ENCODE measurements around the gene DDX19B.
"Not testable (repeated sequence)": the region's sequence is repeated elsewhere in the genome, so short reads cannot be mapped to it uniquely, and the experiment has no call there.

DDX19B gene

DNA sequence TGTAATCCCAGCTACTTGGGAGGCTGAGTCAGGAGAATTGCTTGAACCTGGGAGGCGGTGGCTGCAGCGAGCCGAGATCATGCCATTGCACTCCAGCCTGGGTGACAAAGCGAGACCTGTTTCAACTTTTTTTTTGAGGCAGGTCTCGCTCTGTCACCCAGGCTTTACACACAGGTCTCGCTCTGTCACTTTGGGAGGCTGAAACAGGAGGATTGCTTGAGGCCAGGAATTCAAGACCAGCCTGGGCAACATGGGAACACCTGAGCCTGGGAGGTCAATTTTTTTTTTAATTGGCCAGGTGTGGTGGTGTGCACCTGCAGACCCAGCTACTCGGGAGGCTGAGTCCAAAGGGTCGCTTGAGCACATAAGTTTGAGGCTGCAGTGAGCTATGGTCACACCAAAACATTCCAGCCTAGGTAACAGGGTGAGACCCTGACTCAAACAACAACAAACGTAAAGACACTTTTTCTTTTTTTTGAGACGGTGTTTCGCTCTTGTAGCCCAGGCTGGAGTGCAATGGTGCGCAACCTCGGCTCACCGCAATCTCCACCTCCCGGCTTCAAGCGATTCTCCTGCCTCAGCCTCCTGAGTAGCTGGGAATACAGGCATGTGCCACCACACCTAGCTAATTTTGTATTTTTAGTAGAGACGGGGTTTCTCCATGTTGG, 11.5 kb upstream of the DDX19B start:
- not testable (repeated sequence) for DNase-seq (ENCODE audit: low spot score)

DNA sequence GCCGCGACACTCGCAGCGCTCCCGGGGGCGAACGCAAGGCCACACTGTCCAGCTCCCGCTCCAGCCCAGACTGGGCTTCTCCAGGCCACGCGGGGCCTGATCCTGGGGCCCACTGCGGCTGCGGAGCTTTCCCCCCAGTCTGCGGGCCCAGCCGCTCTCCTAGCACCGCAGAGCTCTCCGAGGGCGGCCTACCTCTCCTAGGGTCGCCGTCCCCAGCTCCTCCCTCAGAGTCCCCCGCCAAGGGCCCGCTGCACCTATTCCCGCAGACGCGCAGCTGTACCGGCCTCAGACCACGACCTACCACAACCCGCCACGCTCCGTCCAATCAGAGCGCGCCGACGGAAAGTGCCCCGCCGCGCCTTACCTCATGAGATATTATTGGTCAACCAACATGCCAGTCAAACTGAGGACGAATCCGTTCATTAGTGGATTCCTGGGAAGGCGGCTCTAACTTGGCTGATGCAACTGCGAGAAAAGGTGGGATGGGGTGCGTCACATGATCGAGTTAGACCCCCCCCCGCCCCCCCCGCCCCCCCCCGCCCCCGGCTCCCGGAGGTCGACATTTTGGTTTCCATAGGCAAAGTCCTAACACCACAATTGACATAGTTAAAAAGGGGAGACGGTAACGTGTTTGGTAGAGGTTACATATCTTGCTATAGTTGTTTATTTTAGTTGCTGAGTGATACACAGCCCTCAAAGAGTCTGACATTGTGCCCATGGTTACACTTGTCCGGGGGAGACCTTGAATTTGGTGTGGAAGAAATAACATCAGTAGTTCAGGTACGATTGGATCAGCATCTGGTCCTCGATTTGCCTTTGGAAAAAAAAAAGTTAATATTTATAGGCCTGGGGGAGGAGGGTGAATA, 9.5 kb upstream of the DDX19B start, which contains the start of gene AARS1:
Gene AARS1 (minus strand): TSS at position 278 of the 866 bp plus-strand sequence. CDS start 6,743 bp downstream, outside the sequence.
- peak; percentile 99 for DNase-seq (ENCODE audit: low spot score)

DNA sequence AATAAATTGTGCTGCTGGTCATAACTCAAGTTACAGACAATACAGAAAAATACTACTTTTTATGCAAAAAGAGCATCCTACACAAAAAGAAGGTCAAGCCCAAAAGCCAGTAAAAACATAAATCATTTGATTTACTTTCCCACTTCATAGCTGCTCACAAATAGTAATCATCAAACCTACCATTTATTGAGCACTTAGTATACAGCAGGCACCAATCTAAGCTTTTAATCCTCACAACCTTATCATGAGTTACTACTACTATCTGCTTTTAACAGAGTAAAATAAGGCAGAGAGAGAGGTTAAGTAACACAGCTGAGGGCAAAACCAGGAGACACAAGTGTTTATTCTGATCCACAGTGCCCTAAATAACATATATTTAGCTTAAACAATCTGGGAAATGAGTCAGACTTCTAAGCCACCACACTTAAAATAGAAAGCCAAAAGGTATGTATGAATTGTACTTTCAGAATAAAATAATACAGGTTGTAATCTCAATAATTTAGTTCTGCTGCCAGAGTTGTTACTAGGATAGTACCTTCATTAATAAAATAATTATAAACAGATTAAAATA, 8.0 kb upstream of the DDX19B start:
- DNase-seq (ENCODE audit: low spot score) = no peak

DNA sequence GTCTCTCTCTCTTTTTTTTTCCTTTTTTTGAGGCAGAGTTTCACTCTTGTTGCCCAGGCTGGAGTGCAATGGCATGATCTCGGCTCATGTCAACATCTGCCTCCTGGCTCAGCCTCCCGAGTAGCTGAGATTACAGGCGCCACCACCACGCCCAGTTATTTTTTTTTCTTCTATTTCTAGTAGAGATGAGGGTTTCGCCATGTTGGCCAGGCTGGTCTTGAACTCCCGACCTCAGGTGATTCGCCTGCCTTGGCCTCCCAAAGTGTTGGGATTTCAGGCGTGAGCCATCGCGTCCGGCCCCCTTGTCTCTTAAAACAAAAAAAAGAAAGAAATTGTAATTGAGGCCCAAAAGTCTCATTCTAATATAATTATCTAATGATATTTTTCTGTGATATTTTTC, 6.8 kb upstream of the DDX19B start:
- not testable (repeated sequence) for DNase-seq (ENCODE audit: low spot score)

DNA sequence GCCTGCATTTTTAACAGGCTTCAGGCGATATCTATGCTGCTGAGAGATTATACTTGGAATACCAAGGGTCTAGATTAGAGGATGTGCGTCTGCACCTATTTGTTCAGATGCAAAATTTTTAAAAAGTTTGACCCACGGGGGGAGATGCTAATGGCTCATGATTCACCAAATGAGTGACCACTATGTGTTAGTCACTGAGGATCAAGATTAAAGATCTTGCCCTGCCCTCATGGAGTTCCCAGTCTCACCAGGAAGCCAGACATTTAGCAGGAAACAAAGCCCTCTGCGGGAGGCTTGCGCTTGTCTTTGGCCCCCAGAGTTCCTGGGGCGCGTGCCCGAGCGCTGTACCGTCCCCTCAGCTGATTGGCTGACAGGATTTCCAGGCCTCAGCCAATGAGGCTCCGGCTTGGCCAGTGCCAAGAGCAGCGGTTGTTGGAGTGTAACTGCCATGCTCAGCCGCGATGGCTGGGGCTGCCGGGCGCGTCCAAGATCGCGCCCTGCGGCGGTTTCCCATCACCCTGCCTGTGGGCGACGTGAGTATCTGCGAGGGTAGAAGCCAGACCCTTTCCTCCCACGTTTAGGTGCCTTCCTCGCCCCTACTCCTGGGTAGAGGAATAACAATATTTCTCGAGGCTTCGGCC, 4.5 kb upstream of the DDX19B start:
- no peak for DNase-seq (ENCODE audit: low spot score)

DNA sequence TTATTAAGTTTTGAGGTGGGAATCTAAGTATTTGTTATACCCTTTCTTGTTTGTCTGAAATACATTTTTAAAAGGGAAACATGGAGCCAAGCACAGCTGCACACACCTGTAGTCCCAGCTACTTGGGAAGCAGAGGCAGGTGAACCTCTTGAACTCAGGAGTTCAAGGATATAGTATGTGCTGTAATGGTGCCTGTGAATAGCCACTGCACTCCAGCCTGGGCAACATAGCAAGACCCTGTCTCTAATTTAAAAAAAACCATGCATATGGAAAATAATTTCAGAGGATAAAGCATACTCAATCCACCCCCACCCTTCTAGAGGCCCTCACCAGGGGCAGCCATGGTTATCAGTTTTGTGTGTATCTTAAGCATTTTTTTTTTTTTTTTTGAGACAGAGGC, 3.4 kb upstream of the DDX19B start:
- no peak for DNase-seq (ENCODE audit: low spot score)

DNA sequence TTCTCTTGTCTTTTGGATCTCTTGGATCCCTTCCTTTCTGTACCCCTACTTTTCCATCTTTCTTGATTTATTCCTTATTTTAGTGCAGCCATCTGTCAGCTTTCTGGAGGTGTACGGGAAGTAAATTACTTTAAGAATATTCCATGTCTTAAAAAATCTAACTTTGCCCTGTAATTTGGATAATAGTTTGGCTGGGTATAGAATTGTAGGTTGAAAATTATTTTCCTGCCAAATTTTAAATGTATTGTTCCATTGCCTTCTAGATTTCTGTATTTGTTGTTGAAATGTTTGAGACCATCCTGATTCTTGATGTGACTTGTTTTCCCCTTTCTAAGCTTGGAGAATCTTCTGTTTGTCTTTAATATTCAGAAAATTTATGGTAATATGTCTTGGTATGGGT, 2.1 kb downstream of the DDX19B start:
- DNase-seq (ENCODE audit: low spot score) = no peak

DNA sequence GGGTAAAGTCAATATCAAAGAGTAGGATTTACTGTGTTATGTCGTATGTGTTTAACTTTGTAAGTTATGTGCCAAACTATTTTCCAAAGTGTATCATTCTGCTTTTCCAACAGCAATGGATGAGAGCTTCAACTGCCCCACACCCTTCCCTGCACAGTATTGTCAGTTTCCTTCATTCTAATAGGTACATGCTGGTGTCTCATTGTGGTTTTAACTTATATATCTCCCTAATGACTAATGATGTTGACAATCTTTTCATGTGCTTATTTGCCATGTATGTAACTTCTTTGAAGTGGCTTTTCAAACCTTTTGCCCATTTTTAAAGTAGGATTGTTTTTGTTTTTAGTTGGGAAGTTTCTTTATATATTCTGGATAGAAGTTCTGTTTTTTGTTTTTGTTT, 3.8 kb downstream of the DDX19B start:
- no peak for DNase-seq (ENCODE audit: low spot score)

DNA sequence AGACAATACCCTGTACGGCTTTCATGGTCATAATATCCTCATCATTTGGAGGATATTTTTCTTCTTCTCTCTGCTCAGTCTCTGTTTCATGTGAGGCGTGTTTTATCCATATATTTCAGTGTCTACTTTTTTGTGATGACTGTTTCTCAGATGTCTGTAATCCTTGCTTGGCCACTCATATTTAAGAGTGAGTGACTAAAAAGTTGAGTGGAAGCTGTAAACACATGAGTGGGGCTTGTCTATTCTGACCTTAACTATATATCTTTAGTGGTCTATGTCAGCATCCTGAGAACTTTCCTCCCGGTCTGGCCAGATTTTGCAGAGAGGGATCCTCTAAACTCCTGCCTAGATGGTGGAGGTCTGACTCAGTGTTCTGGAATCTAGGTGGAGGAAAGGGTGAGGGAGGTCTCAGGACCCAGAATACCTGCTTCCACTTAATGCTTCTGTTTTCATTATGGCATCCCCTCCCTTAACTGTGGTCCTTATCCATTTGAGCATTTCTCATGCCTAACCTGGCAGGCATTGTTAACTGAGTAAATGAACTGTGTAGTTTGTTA, 6.0 kb downstream of the DDX19B start:
- no peak for DNase-seq (ENCODE audit: low spot score)

DNA sequence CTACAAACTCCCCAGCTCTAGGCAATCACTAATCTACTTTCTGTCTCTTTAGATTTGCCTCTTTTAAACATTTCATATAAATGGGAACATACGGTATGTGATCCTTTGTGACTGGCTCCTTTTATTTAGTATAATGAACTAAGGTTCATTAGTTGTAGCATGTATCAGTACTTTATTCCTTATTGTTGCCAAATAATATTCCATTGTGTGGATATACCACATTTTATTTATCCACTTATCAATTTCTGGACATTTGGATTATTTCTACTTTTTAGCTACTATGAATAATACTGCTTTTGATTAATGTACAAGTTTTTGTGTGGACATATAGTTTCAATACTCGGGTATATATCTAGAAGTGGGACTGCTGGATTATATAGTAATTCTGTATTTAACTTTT, 7.9 kb downstream of the DDX19B start:
- DNase-seq (ENCODE audit: low spot score) = no peak

DNA sequence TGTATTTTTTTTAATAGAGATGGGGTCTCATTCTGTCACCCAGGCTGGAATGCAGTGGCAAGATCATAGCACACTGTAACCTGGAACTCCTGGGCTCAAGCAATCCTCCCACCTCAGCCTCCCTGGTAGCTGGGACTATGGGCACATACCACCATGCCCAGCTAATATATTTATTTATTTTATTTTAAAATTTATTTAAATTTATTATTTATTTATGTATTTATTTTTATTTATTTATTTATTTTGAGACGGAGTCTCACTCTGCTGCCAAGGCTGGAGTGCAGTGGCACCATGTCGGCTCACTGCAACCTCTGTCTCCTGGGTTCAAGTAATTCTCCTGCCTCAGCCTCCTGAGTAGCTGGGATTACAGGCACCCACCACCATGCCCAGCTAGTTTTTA, 8.7 kb downstream of the DDX19B start:
- DNase-seq (ENCODE audit: low spot score) = not testable (repeated sequence)

DNA sequence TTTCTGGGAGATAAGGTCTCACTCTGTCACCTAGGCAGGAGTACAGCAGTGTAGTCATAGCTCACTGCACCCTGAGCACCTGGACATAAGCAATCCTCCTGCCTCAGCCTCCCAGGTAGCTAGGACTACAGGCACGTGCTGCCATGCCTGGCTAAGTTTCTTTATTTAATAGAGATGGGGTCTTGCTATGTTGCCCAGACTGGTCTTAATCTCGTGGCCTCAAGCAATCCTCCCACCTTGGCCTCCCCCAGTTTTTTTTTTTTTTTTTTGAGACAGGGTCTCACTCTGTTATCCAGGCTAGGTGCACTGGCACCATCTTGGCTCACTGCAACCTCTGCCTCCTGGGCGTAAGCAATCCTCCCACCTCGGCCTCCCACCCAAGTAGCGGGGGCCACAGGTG, 21.1 kb downstream of the DDX19B start:
- no peak for DNase-seq (ENCODE audit: low spot score)

DNA sequence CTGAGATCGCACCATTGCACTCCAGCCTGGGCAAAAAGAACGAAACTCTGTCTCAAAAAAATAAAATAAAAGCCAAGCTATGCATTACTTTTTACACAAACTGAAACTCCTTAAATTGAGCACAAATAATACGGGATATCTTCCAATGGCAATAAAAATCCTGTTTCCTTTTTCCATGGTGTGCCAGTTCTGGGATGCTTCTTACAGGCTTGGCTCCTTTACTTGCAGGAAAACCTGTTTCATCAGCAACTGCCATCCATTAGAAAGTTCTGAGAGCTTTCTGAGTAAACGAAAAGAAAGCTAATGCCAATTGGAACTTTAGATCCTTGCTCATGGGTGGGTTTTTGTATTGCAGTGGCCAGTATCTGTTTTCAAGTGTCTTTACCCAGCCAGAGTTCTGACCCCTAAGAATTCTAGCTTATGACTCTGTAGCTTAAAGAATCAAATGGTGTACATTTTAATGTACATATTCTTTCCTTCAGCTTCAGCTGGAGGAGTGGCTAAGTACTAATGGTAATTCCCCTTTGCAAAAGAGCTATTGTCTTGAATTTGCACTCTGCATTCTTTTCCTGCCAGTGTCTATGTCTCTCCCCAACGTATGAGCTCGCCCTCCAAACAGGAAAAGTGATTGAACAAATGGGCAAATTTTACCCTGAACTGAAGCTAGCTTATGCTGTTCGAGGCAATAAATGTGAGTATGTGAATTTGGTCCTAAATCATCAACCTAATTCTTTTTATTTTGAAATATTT, 26.2 kb downstream of the DDX19B start:
- DNase-seq (ENCODE audit: low spot score) = no peak

DNA sequence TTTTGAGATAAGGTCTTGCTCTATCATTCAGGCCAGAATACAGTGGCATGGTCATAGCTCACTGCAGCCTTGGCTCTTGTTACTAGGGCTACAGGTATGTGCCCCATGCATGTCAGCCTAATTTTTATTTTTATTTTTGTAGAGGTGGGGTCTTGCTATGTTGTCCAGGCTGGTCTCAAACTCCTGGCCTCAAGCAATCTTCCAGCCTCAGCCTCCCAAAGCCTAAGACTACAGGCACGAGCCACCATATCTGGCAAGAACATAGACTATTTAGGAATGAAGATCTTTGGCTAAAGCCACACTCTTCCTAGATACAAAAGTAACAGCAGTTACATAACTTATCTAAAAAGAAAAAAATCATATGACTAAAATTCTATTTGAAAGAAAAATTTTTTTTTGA, 32.1 kb downstream of the DDX19B start:
- DNase-seq (ENCODE audit: low spot score) = no peak

DNA sequence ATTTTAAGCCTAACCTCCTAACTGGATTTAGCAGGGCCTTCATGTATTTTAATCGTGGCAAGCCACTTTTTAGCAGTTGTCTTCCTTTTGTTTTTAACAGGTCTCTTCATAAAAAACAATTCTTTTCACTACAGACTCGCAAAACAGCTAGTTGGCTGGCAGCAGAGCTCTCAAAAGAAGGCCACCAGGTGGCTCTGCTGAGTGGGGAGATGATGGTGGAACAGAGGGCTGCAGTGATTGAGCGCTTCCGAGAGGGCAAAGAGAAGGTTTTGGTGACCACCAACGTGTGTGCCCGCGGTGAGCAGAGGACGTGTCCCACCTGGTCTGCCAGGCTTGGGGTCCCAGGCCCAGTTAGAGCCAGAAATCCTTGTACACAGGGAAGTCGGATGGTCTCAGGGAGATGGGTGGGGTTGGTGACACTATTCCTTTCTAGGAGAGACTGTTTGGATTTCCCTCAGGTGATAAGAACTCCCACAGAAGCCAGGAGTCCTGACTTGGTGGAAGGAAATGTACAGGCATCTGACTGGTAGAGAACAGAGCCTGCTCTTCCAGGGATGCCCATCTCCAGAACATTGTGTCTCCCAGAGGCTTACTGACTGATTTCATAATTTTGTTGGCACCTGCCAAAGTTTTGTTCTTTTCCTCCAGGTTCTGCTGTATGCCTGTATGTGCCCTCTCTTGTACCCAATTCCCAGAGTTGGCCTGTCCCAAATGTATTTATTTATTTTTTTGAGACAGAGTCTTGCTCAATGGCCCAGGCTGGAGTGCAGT, 32.8 kb downstream of the DDX19B start:
- no peak for DNase-seq (ENCODE audit: low spot score)

DNA sequence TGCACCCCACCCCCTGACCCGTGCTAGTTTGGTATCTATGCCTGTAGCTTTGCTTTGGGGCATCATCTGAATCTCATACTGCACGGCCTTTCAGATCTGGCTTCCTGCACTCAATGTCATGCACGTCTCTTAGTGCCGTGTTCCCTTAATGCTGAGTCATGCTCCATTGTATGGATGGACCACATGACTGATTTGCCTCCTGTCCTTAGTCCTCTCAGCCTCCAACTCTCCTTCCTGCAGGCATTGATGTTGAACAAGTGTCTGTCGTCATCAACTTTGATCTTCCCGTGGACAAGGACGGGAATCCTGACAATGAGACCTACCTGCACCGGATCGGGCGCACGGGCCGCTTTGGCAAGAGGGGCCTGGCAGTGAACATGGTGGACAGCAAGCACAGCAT, 33.7 kb downstream of the DDX19B start:
- DNase-seq (ENCODE audit: low spot score) = not testable (repeated sequence)

DNA sequence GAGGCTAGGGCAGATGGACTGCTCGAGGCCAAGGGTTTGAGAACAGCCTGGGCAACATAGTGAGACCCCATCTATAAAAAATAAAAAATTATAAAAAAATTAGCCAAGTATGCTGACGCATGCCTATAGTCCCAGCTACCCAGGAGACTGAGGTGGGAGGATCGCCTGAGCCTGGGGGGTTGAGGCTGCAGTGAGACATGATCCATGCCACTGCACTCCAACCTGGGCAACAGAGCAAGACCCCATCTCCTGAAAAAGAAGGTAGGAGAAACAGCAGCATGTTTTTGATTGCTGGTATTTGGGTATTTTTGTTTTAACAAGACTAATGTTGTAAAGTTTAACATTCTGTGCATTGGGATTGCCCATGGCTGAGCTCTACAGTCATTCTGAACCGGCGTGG, 38.8 kb downstream of the DDX19B start:
- DNase-seq (ENCODE audit: low spot score) = no peak

DNA sequence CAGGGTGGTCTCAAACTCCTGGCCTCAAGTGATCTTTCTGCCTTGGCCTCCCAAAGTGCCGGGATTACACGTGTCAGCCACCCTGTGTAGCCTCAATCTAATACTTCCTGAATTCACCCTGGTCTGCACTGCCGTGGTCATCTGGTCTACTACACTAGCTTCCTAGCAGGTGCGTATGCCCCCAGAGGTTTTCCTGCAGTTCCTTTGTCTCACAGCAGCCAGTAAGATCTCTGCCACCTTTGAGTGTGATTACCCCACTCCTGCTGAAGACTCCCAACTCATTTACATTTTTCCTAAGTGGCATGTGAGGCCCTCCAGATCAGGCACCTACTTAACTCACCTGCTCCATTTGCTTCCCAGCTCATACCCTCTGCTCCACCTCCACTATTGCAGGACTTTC, 42.6 kb downstream of the DDX19B start:
- DNase-seq (ENCODE audit: low spot score) = no peak

DNA sequence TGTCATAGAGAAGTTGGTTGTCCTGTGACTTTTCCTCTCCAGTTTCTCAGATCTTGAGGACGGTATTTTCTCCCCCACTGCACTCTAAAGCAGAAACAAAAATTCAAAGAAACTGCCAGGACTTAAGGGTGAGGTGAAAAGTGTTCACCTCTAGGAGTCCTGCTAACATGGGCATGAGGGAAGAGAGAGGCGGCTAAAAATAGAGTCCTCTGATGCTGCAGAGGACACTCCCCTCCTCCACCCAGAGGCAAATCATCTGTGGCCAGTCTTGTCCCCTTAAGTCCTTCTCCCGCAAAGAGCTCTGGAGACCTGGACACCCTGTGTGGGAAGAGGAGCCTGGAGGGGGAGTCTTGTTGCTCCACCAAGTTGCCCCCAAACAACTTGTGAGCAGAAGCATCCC, 43.0 kb downstream of the DDX19B start:
- no peak for DNase-seq (ENCODE audit: low spot score)

DNA sequence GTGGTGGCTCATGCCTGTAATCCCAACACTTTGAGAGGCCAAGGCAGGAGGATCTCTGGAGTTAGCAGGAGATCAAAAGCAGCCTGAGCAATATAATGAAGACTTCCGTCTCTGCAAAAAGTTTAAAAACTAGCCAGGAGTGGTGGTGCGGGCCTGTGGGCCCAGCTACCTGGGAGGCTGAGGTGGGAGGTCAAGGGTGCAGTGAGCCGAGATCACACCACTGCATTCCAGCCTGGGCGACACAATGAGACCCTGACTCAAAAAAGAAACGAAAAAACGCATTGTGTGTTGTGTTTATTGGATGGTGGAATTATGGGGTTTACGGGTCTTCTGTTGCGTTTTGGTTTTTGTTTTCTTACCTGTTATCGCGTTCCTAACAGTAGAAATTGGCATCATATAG, 46.9 kb downstream of the DDX19B start:
- no peak for DNase-seq (ENCODE audit: low spot score)

DNA sequence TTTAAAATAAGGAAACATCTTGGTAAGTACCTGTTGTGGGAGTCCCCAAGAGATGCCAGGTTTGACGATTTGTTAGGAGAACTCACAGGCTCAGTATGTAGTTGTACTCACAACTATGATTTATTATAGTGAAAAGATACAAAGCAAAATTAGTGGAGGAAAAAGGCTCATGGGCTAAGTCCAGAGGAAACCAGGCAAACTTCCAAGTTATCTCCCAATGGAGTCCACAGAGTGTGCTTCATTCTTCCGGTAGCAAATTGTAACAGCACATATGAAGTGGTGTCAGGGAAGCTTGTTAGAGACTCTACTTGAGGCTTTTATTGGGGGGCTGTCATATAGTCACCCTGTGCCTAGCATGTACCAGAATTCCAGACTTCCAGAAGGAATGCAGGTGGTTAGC, 50.0 kb downstream of the DDX19B start:
- no peak for DNase-seq (ENCODE audit: low spot score)
